Measurements from ENCODE around the gene COA6. TPM values are rescaled to one million over a fixed set of nuclear protein-coding genes. Genes with fewer than 3 reads are reported as not detected.

The COA6 gene
- total and polyA plus RNA-seq, 2 donors, result 40.5 to 64.3 TPM

DNA sequence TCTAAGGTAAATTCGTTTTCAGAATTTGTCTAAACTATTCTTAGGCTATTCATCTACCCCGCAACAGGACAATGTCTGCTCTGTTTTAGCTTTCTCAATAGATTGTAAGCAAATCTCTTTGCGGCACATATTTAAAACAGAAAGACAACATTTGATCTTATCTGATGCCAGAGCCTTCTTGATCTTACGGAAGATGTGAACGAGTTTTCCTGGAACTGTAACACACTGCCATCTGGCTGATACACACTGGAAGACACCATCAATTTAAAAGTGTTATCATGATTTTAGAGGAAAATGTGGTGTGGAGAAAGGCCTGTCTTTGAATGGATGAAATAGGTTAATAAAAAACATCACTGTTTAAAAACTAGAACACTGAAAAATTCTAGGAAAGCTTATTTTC lies 36.1 kb downstream of the COA6 start:
- Histone ChIP-seq H3K36me3 (ENCODE audit: control insufficient read depth in 2 of 2, insufficient read depth in 2 of 2, low read length in 1 of 2) (peaks cover 3 to 32% of the 10 kb centered on the region in 2 donors), H3K4me3 (ENCODE audit: low read length in 2 of 2) (no peak overlapping the region), H3K27ac (ENCODE audit: low read depth in 1 of 2, low read length in 1 of 2) (no peak overlapping the region), H3K27me3 (ENCODE audit: control insufficient read depth in 2 of 2, insufficient read depth in 1 of 2, low read length in 1 of 2) (no peaks in the 10 kb centered on the region), H3K9me3 (ENCODE audit: control insufficient read depth in 2 of 2, insufficient read depth in 1 of 2, low read length in 1 of 2) (no peaks in the 10 kb centered on the region), H3K4me1 (ENCODE audit: control insufficient read depth in 2 of 2, insufficient read depth in 2 of 2, low read length in 2 of 2) (no peaks in the 10 kb centered on the region)
- DNase-seq (ENCODE audit: low read depth in 6 of 9, low spot score in 9 of 9), result peak in 7 of 9 donors; percentile 6 to 67 (median 26)
- 55% methylated on average over 5 of the region's 5 CpGs for WGBS

DNA sequence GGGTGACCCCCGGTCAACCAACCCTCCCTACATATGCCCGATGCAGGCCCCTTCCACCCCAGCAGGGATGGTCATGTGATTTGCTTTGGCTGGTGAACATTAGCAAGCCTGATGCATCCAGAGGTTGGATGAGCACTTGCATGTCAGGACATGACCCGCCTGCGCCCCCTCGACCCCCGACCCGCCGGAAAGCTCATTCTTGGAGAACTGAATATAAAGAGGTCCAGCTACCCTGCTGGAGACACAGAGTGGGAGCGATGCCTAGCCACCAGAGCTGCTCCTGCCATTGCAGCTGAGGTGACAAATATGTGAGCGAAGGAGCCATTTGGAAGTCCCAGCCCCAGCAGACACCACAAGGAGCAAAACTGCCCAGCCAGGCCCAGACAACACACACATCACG lies 39.6 kb downstream of the COA6 start:
- Histone ChIP-seq H3K27ac (ENCODE audit: low read depth in 1 of 2, low read length in 1 of 2) (no peak overlapping the region), H3K4me1 (ENCODE audit: control insufficient read depth in 2 of 2, insufficient read depth in 2 of 2, low read length in 2 of 2) (no peaks in the 10 kb centered on the region), H3K36me3 (ENCODE audit: control insufficient read depth in 2 of 2, insufficient read depth in 2 of 2, low read length in 1 of 2) (peaks cover 3 to 42% of the 10 kb centered on the region in 2 donors), H3K27me3 (ENCODE audit: control insufficient read depth in 2 of 2, insufficient read depth in 1 of 2, low read length in 1 of 2) (no peaks in the 10 kb centered on the region), H3K4me3 (ENCODE audit: low read length in 2 of 2) (no peak overlapping the region), H3K9me3 (ENCODE audit: control insufficient read depth in 2 of 2, insufficient read depth in 1 of 2, low read length in 1 of 2) (no peaks in the 10 kb centered on the region)
- 98% methylated on average over 11 of the region's 11 CpGs for WGBS
- DNase-seq (ENCODE audit: low read depth in 6 of 9, low spot score in 9 of 9), result no peak

DNA sequence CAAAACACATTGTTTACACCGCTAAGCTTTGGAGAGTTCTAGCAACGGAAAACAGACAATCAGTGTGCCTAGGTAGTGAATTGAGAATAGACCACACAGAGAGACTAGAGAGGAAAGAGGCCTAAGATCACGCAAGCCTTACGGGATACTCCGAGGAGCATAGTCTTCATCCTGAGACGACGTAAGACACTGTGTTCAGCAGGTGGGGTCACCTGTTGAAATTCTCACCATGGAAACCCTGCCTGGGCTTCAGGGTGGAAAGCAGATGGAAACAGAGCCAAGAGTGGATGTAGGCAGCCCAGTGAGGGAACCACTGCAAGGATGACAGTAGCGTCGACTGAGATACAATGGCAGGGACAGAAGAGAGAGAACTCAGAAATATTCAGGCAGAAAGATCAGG lies 40.2 kb downstream of the COA6 start:
- no peaks in the 10 kb centered on the region for H3K4me1 ChIP-seq (ENCODE audit: control insufficient read depth in 2 of 2, insufficient read depth in 2 of 2, low read length in 2 of 2)
- no peaks in the 10 kb centered on the region for H3K9me3 ChIP-seq (ENCODE audit: control insufficient read depth in 2 of 2, insufficient read depth in 1 of 2, low read length in 1 of 2)
- H3K4me3 ChIP-seq (ENCODE audit: low read length in 2 of 2), result no peak overlapping the region
- WGBS, result over 99% methylated on average over 9 of the region's 9 CpGs
- DNase-seq (ENCODE audit: low read depth in 6 of 9, low spot score in 9 of 9), result no peak
- H3K36me3 ChIP-seq (ENCODE audit: control insufficient read depth in 2 of 2, insufficient read depth in 2 of 2, low read length in 1 of 2), result peaks cover 3 to 46% of the 10 kb centered on the region in 2 donors
- H3K27ac ChIP-seq (ENCODE audit: low read depth in 1 of 2, low read length in 1 of 2), result no peak overlapping the region
- H3K27me3 ChIP-seq (ENCODE audit: control insufficient read depth in 2 of 2, insufficient read depth in 1 of 2, low read length in 1 of 2), result no peaks in the 10 kb centered on the region

DNA sequence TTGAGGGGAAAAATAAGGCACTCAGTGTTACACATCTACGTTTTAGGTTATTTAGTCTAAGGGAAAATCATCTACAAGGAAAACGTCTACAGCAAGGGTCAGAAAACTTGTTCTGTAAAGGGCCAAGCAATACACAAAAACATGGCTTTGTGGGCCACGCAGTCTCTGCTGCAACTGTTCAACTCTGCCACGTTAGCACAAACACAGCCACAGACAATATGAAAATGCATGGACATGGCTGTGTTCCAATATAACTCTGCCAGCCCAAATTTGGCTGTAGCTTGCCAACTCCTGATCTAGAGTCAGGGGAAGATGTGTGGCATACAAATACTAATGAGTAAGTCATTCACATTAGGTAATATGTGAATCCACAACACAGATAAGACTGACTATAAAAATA lies 40.7 kb downstream of the COA6 start:
- Histone ChIP-seq H3K36me3 (ENCODE audit: control insufficient read depth in 2 of 2, insufficient read depth in 2 of 2, low read length in 1 of 2) (peaks cover 3 to 48% of the 10 kb centered on the region in 2 donors), H3K4me1 (ENCODE audit: control insufficient read depth in 2 of 2, insufficient read depth in 2 of 2, low read length in 2 of 2) (no peaks in the 10 kb centered on the region), H3K27ac (ENCODE audit: low read depth in 1 of 2, low read length in 1 of 2) (no peak overlapping the region), H3K9me3 (ENCODE audit: control insufficient read depth in 2 of 2, insufficient read depth in 1 of 2, low read length in 1 of 2) (no peaks in the 10 kb centered on the region), H3K27me3 (ENCODE audit: control insufficient read depth in 2 of 2, insufficient read depth in 1 of 2, low read length in 1 of 2) (no peaks in the 10 kb centered on the region), H3K4me3 (ENCODE audit: low read length in 2 of 2) (no peak overlapping the region)
- WGBS, result 97% methylated on average over 4 of the region's 4 CpGs
- DNase-seq (ENCODE audit: low read depth in 6 of 9, low spot score in 9 of 9), result no peak

DNA sequence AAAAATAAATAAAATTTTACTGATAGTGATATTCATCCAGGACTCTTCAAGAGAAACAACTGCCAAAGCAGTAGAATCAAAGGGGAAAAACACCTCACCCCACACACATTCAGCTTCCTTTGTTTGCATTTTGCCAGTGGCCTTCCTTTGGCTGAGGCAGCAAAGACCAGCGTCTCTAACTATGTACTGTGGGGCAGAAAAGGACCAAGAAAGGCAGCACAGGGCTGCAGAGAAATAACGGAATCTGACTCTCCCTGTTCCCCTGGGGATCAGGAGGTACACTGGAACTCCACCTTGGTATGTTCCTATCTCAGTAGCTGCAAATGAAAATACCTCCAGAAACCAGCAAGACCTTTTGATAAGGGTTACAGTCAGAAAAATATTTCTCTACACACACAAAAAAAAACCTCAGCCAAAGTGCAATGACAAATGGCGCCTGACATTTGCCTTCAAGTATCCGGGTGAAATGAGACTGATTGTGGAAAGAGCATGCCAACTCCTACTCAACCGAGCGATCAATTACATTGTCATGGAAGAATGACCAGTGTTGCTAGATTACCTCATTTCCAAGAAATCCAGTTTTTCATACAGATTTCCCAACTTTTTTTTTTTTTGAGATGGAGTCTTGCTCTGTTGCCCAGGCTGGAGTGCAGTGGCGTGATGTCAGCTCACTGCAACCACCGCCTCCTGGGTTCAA lies 54.8 kb downstream of the COA6 start:
- H3K36me3 ChIP-seq (ENCODE audit: control insufficient read depth in 2 of 2, insufficient read depth in 2 of 2, low read length in 1 of 2), result peaks cover 0 to 42% of the 10 kb centered on the region in 2 donors
- no peak overlapping the region for H3K27ac ChIP-seq (ENCODE audit: low read depth in 1 of 2, low read length in 1 of 2)
- no peaks in the 10 kb centered on the region for H3K9me3 ChIP-seq (ENCODE audit: control insufficient read depth in 2 of 2, insufficient read depth in 1 of 2, low read length in 1 of 2)
- DNase-seq (ENCODE audit: low read depth in 6 of 9, low spot score in 9 of 9), result no peak
- H3K4me1 ChIP-seq (ENCODE audit: control insufficient read depth in 2 of 2, insufficient read depth in 2 of 2, low read length in 2 of 2), result no peaks in the 10 kb centered on the region
- 97% methylated on average over 8 of the region's 8 CpGs for WGBS
- no peaks in the 10 kb centered on the region for H3K27me3 ChIP-seq (ENCODE audit: control insufficient read depth in 2 of 2, insufficient read depth in 1 of 2, low read length in 1 of 2)
- no peak overlapping the region for H3K4me3 ChIP-seq (ENCODE audit: low read length in 2 of 2)

DNA sequence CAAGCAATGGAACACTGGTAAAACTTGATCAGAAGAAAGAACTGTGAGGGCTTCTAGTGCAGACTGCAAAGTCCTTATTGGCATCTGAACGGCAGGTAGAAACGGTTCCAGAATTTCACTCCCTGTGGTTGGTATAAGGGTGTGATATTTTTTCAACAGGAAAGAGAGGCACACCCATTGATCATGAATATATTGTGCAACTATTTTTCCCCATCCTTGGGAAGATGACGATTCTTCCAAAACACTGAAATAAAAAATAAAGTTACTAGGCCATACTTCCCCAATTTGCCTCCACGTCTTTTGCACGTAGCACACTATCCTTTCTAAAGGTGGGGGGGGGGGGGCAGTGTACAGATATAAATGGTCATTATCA lies 56.2 kb downstream of the COA6 start:
- H3K36me3 ChIP-seq (ENCODE audit: control insufficient read depth in 2 of 2, insufficient read depth in 2 of 2, low read length in 1 of 2), result peaks cover 0 to 39% of the 10 kb centered on the region in 2 donors
- WGBS, result 96% methylated on average over 5 of the region's 5 CpGs

DNA sequence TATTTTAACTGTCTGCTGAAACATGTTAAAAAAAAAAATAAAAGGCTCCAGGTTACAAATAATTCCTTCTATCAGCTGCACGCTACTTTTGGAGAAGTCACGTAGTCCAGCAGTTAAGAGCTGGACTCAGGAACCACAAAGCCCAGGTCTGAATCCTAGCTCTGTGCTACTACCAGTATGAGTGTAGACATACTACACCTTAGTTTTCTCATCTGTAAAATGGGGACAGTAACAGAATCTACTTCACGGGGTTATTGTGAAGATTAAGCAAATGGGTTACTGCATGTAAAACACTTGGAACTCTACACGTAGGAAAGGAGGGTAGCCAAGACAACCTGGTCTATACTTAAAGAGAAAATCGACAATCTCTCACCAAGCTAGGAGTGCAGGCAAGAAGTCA lies 57.4 kb downstream of the COA6 start:
- no peaks in the 10 kb centered on the region for H3K27me3 ChIP-seq (ENCODE audit: control insufficient read depth in 2 of 2, insufficient read depth in 1 of 2, low read length in 1 of 2)
- H3K4me1 ChIP-seq (ENCODE audit: control insufficient read depth in 2 of 2, insufficient read depth in 2 of 2, low read length in 2 of 2), result no peaks in the 10 kb centered on the region
- H3K4me3 ChIP-seq (ENCODE audit: low read length in 2 of 2), result no peak overlapping the region
- DNase-seq (ENCODE audit: low read depth in 6 of 9, low spot score in 9 of 9), result no peak
- peaks cover 0 to 44% of the 10 kb centered on the region in 2 donors for H3K36me3 ChIP-seq (ENCODE audit: control insufficient read depth in 2 of 2, insufficient read depth in 2 of 2, low read length in 1 of 2)
- H3K9me3 ChIP-seq (ENCODE audit: control insufficient read depth in 2 of 2, insufficient read depth in 1 of 2, low read length in 1 of 2), result no peaks in the 10 kb centered on the region
- 97% methylated on average over 5 of the region's 5 CpGs for WGBS
- H3K27ac ChIP-seq (ENCODE audit: low read depth in 1 of 2, low read length in 1 of 2), result no peak overlapping the region

More for the DNA sequence above, 56.2 kb downstream of the COA6 start:
- Histone ChIP-seq H3K27me3 (ENCODE audit: control insufficient read depth in 2 of 2, insufficient read depth in 1 of 2, low read length in 1 of 2) (no peaks in the 10 kb centered on the region), H3K27ac (ENCODE audit: low read depth in 1 of 2, low read length in 1 of 2) (no peak overlapping the region), H3K4me1 (ENCODE audit: control insufficient read depth in 2 of 2, insufficient read depth in 2 of 2, low read length in 2 of 2) (no peaks in the 10 kb centered on the region), H3K4me3 (ENCODE audit: low read length in 2 of 2) (no peak overlapping the region), H3K9me3 (ENCODE audit: control insufficient read depth in 2 of 2, insufficient read depth in 1 of 2, low read length in 1 of 2) (no peaks in the 10 kb centered on the region)
- no peak for DNase-seq (ENCODE audit: low read depth in 6 of 9, low spot score in 9 of 9)

DNA sequence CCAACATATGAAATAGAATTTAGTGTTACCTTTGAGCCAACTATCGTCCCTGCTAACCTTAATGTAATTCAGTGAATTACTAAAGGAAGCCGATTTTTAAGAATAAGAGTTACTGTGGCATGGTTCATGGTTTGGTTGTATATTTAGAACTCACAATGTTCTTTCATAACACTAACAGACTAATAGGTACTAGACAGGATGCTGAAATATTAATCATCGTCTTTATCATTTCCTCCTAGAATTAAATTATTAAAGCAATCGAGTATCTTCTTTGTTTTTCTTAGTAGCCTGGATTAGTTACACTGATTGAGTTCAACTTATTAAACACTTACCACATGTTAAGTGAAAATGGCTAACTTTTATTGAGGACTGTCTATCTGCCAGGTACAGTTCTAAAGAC lies 58.0 kb downstream of the COA6 start:
- no peaks in the 10 kb centered on the region for H3K27me3 ChIP-seq (ENCODE audit: control insufficient read depth in 2 of 2, insufficient read depth in 1 of 2, low read length in 1 of 2)
- no peak overlapping the region for H3K4me3 ChIP-seq (ENCODE audit: low read length in 2 of 2)
- H3K36me3 ChIP-seq (ENCODE audit: control insufficient read depth in 2 of 2, insufficient read depth in 2 of 2, low read length in 1 of 2), result peaks cover 0 to 42% of the 10 kb centered on the region in 2 donors
- 97% methylated on average over 4 of the region's 4 CpGs for WGBS
- no peaks in the 10 kb centered on the region for H3K9me3 ChIP-seq (ENCODE audit: control insufficient read depth in 2 of 2, insufficient read depth in 1 of 2, low read length in 1 of 2)
- H3K27ac ChIP-seq (ENCODE audit: low read depth in 1 of 2, low read length in 1 of 2), result no peak overlapping the region
- H3K4me1 ChIP-seq (ENCODE audit: control insufficient read depth in 2 of 2, insufficient read depth in 2 of 2, low read length in 2 of 2), result no peaks in the 10 kb centered on the region
- DNase-seq (ENCODE audit: low read depth in 6 of 9, low spot score in 9 of 9), result no peak

DNA sequence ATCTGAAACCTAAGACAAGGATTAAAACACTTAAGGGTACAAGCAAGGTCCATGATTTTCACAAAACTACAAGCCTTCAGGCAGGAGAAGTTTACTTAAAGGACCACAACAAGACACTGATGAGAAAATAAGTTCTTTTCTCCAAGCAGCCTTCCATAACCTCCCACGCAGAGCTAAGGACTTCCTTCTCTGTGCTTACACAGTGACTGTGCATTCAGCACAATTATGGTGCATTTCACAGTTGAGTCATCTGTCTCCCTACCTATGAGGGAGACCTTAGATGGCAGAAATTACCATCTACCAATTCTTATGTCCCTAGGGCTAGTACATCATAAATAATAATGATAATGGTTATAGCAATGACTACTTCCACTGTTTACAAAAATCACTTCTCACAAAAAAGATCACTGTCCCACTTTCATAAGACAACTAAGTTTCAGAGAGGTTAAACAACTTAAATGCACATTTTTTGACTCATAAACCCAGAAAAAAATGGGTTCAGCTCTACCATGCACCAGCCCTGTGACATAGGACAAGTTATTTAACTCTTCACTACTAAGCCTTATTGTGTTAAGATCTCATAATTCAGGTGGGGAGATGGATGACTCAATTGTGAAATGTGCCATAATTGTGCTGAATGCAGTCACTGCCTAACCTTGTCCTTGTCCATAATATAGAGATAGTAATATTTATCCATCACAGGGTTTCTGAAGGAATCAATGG lies 60.5 kb downstream of the COA6 start:
- H3K27me3 ChIP-seq (ENCODE audit: control insufficient read depth in 2 of 2, insufficient read depth in 1 of 2, low read length in 1 of 2), result no peaks in the 10 kb centered on the region
- no peak overlapping the region for H3K4me3 ChIP-seq (ENCODE audit: low read length in 2 of 2)
- H3K4me1 ChIP-seq (ENCODE audit: control insufficient read depth in 2 of 2, insufficient read depth in 2 of 2, low read length in 2 of 2), result no peaks in the 10 kb centered on the region
- H3K27ac ChIP-seq (ENCODE audit: low read depth in 1 of 2, low read length in 1 of 2), result no peak overlapping the region
- H3K36me3 ChIP-seq (ENCODE audit: control insufficient read depth in 2 of 2, insufficient read depth in 2 of 2, low read length in 1 of 2), result peaks cover 0 to 51% of the 10 kb centered on the region in 2 donors
- DNase-seq (ENCODE audit: low read depth in 6 of 9, low spot score in 9 of 9), result no peak
- H3K9me3 ChIP-seq (ENCODE audit: control insufficient read depth in 2 of 2, insufficient read depth in 1 of 2, low read length in 1 of 2), result no peaks in the 10 kb centered on the region
- WGBS, result 95% methylated on average over 1 of the region's 1 CpG

Measured in thymus (tissue), 11 donors.